HG03175 (cell line): ENCODE data around the gene NID2.

Experiments used
- ATAC-seq: cut with Tn5 transposase; IDR thresholded peaks from one replicate; pipeline ENCODE4 v1.9.1; 2021; ENCODE audit warnings: mild to moderate bottlenecking, moderate library complexity; ENCODE audit not compliant: unreplicated experiment

NID2 gene

GRCh38 chr14:51960866-51961265 is 108.0 kb downstream of the NID2 start:
- no peak for ATAC-seq

- no peak for ATAC-seq
Measured at GRCh38 chr14:51959928-51960327, 108.9 kb downstream of the NID2 start.

- no peak for ATAC-seq
Measured at GRCh38 chr14:51957950-51958349, 110.9 kb downstream of the NID2 start.
